CD4-positive, alpha-beta T cell treated with Interleukin-6 at 100 ng/mL for 8 hours (primary cell): ENCODE data around the gene PRKG1.
"Not testable (repeated sequence)": the region's sequence is repeated elsewhere in the genome, so short reads cannot be mapped to it uniquely, and the experiment has no call there.

Experiments
- DNase-seq: peaks from one replicate; pipeline ENCODE4 v3.0.0-alpha.2; 2020; ENCODE audit warnings: mixed read lengths, low spot score

Gene PRKG1

DNA sequence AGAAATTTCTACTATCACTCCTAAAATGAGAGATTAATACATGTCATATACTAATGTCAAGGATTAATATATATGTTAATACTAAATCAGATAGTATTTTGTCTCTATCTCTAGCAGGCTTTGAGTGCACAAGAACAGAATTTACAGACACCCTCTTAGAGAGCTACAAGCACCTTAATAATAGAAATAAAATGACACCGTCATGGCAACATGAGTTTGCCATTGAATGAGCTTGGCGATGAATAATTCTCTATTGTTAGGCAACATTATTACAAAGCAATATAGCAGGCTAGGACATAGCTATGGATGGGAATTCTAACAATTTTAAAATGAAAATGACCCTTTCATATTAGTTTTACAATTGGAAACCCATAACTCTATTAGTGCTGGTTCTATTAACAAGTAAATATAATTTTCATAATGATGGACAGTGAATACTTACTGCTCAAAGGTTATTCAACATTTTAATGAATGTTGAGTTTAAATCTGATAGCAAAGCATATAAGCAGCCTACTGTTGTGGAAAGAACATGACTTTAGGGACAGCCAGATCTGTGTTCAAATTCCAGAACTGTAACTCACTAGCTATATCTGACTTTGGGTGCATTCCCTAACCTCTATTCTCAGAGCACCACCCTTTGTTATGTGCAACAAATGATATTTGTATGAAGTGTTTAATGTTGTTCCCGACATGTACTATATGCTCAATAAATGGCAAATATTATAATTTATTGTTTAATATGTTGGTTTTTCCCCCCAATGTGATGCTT, 1055.3 kb downstream of the PRKG1 start:
- DNase-seq = no peak

DNA sequence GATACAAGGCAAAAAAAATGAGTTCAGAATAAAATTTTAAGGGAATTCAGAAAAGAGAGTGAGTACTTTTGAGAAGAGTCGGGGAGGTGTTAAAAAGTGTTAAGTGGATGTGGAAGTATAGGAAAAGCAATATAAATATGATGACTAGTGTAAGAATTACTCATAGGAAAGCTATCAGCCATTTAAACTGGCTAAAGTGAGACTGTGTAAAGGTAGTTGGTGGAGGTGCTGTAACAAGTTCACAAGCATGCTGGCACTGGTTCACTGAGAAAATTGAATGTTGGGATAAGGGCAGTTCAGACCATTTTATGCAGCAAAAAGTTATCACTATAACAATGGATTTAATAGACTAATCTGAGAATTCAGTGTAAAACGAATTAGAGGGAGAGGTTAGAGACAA, 1060.8 kb downstream of the PRKG1 start:
- no peak for DNase-seq

DNA sequence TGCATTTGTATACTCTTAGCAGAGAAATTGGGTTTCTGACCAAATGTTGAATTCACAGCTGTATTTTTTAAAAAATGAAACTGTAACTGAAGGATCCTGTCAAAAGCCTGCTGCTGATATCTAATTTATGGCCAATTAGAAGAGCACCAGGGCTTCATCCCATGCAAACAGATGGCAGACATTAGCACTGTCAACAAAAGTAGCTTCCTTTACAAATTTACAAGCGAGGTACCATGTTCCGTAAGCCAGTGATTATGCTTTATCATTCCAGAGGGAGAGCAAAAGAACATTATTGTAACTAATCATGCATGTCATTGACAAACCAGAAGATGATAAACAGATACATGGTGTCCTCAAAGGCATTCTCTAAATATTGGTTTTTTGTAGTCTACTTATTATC, 1062.6 kb downstream of the PRKG1 start:
- no peak for DNase-seq

- no peak for DNase-seq
Observed at GRCh38 chr10:52143338-52143737, 1069.1 kb downstream of the PRKG1 start.

GRCh38 chr10:52145636-52146035, 1071.3 kb downstream of the PRKG1 start:
- DNase-seq = no peak

DNA sequence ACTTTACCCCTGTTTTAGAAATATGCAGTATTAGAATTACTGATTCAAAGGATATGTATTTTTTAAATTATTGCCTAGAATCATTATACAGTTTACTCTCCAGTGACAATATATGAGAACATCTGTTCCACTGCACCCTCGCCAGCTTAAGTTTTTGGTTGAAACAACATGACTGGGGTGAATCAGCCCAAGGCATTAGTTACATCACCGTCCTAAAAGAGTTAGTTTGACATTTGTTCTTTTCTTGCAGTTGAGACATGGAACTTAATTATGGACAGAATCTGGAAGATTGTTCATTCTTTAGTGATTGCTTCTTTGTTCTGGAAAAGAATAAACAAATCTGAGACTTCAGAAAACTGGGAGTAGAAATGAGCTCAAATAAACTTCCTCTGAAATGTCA, 1072.5 kb downstream of the PRKG1 start:
- no peak for DNase-seq

DNA sequence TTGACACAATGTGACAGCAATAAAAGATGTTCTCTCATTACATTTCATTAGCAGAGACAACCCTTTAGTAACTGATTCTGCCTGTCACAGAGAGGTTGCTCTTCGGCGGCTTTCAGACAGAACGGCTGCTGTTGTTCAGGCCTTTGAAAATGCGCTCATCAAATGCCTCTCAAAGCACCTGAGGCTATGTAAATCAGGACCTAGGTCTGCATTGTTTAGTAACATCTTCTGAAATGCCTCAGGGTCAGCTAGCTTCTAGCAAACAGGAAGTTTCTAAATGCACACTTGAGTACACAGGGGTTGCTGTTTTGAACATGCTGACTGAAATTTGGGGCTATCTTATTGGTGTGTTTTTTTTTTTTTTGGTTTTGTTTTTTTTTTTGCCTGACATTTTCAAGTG, 1096.5 kb downstream of the PRKG1 start:
- DNase-seq = no peak

DNA sequence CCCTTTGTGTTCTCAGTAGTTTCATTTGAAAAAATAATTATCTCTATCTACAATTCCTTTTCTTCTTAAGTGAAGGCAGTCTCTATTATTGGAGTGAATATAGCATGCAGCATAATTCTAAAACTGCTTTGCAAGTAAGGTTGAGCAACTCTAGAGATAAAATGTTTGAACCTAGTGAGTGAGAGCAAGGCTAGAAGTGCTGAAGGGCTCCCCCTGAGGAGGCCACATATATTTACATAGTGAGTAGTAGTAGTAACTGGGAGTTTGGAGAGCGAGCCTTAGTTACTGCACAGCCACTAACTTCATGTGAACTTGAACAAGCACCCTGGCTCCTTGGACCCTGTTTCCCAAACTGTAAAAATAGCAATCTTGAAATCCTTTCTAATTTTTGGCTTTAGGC, 1098.3 kb downstream of the PRKG1 start:
- DNase-seq = no peak

- no peak for DNase-seq
Observed at GRCh38 chr10:52185256-52185655, 1111.0 kb downstream of the PRKG1 start.

DNA sequence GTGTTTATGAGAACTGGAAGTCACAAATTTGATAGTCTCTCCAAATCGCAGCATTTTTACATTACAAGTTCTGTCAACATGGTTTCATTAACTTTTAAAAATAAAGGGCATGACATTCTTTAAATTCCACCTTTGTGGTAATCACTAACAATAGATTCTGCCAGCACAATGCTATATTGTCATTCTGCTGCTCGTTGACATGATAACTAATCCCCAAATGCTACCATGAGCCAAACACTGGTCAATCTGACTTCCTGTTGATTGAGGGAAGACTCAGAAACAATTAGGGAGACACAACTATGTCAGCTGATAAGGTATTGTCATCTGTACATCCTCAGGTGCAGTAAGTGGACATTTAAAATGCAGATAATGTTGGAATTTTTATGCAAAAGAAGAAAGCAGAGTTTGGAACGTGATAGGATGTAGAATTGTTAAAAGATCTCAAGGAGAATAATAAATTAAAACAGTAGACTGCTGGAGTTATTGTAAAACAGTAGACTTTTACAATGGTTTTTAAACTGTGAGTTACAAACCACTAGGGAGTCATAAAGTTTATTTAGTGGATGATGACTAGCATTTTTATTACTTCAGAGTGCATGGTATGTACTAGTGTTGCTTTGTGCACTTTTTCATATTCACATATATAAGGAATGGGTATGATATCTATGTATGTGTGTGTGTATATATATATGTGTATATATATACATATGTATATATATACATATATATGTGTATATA, 1113.4 kb downstream of the PRKG1 start:
- no peak for DNase-seq

DNA sequence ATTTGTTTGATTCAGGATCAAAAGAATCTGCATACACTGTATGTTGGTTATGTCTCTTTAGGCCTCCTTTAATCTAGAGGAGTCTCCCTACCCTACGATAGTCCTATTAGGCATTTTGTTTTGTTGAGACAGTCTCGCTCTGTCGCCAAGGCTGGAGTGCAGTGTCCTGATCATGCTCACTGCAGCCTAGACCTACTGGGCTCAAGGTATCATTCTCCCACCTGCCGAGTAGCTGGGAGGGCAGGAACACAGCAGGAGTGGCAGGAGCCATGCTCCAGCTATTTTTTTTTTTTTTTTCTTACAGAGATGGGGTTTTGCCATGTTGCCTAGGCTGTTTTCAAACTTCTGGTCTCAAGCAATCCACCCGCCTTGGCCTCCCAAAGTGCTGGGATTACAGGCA, 1116.8 kb downstream of the PRKG1 start:
- DNase-seq = no peak

DNA sequence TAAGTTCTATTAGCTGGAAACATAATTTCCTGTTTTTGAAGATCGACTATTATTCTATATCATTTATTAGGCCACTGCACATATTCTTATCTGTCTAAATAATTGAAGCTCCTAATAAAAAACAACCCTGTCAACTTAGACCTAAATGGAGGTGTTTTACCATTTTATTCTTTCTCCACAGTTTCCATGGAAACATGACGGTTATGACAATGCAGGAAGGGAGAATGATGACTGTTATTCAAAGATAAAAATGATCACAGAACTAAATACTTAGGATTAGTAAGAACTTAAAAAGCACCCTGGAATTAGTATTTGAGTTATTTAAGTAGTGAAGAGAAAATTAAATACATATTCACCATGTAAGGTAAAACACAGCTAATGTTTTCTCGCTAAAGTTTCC, 1119.9 kb downstream of the PRKG1 start:
- no peak for DNase-seq

DNA sequence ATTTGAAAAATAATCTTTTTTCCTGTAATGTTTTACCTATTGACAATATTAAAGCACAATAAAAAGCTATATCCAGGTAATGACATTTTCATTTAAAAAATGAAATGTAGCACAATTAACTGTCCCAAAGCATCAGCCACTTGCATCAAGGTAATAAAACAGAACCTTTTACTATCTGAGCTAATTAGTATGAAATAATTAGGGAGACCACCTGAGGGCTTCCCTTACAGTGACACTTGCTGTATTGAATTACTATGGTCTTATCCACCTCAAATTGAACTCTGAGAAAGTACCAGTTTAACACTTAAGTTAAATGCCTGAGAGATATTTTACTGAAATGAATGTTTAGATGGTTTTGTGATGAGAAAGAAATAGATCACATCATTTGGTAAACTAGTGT, 1120.4 kb downstream of the PRKG1 start:
- no peak for DNase-seq

DNA sequence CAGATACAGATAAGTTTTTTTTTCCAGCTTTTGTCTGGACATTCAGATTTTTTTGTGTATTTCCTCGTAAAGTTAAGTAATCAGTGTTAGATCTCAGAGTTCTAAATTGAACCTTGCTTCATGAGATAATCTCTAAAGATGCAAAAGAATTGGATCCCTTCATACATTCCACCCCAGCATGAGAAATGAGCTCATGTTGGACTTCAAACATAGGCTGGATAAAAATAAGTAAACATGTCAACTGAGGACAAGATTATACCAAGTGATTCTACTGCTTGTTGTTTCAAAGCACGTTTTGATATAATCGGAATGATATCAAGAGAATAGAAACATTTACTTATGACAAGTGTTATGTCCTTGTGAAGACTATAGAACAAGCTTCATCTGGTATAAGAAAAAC, 1122.8 kb downstream of the PRKG1 start:
- DNase-seq = no peak

- no peak for DNase-seq
Observed at GRCh38 chr10:52198540-52198939, 1124.3 kb downstream of the PRKG1 start.

- not testable (repeated sequence) for DNase-seq
Observed at GRCh38 chr10:52204906-52205305, 1130.6 kb downstream of the PRKG1 start.

DNA sequence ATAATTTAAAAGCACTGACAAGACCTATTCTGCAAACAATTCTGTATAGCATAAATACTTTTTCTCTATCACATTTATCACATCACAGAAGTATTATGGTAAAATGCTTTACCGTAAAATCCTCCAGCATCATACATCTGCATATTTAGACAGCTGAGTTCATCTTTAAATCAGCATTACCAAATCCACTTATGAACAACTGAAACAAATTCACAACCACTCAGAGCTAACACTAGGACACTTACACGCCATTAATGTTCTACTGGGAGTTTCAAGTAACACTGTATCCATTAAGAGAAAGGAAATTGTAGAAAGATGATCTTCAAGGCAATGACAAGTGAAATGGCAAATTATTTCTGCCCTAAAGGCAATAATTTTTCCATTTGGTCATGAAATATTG, 1134.1 kb downstream of the PRKG1 start:
- no peak for DNase-seq

DNA sequence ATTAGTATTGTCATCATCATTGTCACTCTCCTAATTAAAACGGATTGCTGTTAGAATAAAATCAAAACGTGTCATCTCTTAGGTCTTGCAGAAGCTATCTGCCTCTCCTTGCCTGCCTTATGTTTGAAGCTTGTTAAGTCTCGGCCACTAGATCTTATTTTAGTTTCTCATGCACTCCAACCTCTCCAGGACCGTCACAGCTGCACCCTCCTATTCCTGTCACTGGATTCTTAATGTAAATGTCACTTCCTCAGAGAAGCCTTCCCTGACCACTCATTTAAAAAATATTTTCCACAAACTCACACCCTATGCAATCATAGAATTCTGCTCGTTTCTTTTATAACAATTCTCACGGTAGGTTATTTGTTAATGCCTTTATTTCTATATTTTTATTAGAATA, 1135.9 kb downstream of the PRKG1 start:
- DNase-seq = no peak

DNA sequence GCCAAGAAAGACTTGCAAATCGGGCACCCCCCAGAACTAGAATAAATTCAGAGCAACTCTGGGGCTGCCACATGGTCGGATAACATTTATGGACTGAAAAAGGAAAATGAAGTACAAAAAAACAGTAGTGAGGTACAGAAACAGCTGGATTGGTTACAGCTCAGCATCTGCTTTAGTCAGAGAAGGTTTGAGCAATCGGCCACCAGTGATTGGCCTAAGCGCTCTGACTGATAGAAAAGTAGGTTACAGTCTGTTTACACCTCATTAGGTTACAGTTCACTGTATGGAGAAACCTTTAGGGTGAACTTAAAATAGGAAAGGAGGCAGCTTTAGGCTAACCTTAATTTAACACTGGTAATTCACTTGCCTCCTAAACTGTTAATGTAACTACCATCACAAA, 1137.8 kb downstream of the PRKG1 start:
- no peak for DNase-seq

DNA sequence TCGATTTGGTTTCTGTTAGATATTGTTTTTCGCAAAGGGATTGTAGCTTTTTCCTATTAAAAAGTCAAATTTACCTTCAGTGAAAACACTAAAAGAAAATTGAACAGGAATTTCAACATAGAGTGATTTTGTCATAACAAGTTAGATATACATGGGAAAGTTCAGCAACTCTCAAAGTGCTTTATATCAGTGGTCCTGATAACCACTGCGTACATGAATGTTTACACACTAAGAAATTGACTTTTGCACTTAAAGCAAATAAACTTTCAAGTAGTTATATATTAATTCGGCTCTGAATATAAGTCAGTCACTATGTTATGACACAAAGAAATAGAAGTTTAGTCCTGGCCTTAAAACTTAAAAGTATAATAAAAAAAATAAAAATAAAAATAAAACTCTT, 1138.5 kb downstream of the PRKG1 start:
- DNase-seq = no peak

GRCh38 chr10:52213321-52213752, 1139.0 kb downstream of the PRKG1 start:
- no peak for DNase-seq

DNA sequence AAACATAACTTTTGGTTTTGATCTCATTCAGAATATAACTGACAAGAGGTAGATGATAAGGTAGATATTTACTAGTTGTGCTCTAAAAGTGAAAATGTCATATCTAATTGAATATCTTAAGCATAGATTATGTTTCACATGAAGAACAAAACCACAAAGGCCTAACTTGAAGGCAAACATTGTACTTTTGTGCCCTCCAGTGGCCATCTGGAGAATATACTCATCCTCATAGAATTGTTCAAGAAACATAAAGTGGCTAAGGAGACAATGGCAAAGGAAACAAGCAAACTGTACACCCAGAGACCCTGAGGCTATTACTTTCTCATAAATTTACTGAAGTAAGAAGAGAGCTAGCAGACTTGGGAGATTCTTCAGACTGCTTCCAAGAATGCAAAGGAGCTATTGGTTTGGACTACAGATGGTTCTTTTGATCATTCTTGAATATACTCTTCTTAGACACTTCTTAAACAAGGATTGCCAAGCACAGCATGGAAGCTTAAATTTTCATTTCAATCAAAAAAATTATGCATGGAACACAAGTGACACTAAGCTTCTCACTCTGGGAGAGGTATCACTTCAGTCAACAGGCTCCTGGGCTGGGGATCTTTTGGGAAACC, 1141.6 kb downstream of the PRKG1 start:
- DNase-seq = peak; percentile 22

- no peak for DNase-seq
Observed at GRCh38 chr10:52216852-52217251, 1142.6 kb downstream of the PRKG1 start.
